Progenitor cell of endocrine pancreas (in vitro differentiated cells): Measurements from ENCODE around the gene SEMA3G. TPM values are rescaled to one million over a fixed set of nuclear protein-coding genes. Genes with fewer than 3 reads are reported as not detected.

Experiments used
- DNase-seq: peaks from one replicate; pipeline ENCODE4 v3.0.0; 2021; ENCODE audit warnings: low spot score; ENCODE audit not compliant: unreplicated experiment
- H3K27ac Mint-ChIP-seq: 2 replicates; pipeline ENCODE4 v1.8.0; 2021; ENCODE audit warnings: mild to moderate bottlenecking, moderate library complexity, mixed read lengths
- H3K27me3 Mint-ChIP-seq: 2 replicates; pipeline ENCODE4 v1.8.0; 2021; ENCODE audit warnings: mixed read lengths
- H3K36me3 Mint-ChIP-seq: 2 replicates; pipeline ENCODE4 v1.8.0; 2022; ENCODE audit warnings: mixed read lengths; ENCODE audit not compliant: insufficient read depth
- H3K4me1 Mint-ChIP-seq: 2 replicates; pipeline ENCODE4 v1.8.0; 2021; ENCODE audit warnings: low read depth, mixed read lengths
- H3K4me3 Mint-ChIP-seq: 2 replicates; pipeline ENCODE4 v1.8.0; 2021; ENCODE audit warnings: low read depth, mild to moderate bottlenecking, moderate library complexity, mixed read lengths
- H3K9me3 Mint-ChIP-seq: 2 replicates; pipeline ENCODE4 v1.8.0; 2021; ENCODE audit warnings: low read depth, mixed read lengths
- total RNA-seq: library from RNA; stranded (reverse); gene quantifications from 2 replicates; pipeline ENCODE4 v1.2.1, GENCODE V29; 2021
- TF ChIP-seq, protein P1 (sequence below): fragments of 200-600 bp; sonication (generic); IDR thresholded peaks from one replicate; pipeline ENCODE4 v1.5.0; 2021; ENCODE audit warnings: antibody characterized with exemption, mild to moderate bottlenecking; ENCODE audit not compliant: unreplicated experiment

SEMA3G gene
- total RNA-seq, 1 donor from 2014 or later = 0.79 TPM

DNA sequence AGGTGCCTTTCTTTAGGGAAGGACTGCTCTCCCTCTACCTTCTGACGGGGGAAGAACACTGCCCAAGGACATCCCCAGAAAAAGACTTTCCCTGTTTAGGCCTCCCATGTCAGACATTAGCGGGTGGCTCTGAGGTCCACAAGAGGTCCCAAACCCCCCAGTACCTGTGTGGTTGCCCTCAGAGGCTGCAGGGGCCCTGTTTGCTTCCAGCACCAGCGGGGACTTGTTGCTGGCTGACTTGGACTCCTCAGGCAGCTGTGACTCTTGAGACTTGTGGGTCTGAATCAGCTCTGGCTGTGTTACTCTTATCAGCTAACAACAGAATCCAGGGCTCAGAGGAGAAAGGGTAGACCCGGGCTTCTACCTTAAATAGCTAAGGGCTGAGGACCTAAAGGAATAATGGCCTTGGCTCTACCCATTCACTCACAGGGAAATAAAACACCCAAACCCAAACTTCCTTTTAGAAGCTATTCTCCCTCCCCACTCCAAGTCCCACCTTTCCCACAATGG lies 39.2 kb downstream of the SEMA3G start:
- peaks cover 11% of the 10 kb centered on the region for H3K4me1 Mint-ChIP-seq
- H3K27me3 Mint-ChIP-seq = no peaks in the 10 kb centered on the region
- no peak overlapping the region for H3K4me3 Mint-ChIP-seq
- no peak for DNase-seq
- peak overlapping the region; percentile 62 for H3K27ac Mint-ChIP-seq
- no peaks in the 10 kb centered on the region for H3K9me3 Mint-ChIP-seq
- H3K36me3 Mint-ChIP-seq = peaks cover 8% of the 10 kb centered on the region
- TF ChIP-seq, protein P1, sequence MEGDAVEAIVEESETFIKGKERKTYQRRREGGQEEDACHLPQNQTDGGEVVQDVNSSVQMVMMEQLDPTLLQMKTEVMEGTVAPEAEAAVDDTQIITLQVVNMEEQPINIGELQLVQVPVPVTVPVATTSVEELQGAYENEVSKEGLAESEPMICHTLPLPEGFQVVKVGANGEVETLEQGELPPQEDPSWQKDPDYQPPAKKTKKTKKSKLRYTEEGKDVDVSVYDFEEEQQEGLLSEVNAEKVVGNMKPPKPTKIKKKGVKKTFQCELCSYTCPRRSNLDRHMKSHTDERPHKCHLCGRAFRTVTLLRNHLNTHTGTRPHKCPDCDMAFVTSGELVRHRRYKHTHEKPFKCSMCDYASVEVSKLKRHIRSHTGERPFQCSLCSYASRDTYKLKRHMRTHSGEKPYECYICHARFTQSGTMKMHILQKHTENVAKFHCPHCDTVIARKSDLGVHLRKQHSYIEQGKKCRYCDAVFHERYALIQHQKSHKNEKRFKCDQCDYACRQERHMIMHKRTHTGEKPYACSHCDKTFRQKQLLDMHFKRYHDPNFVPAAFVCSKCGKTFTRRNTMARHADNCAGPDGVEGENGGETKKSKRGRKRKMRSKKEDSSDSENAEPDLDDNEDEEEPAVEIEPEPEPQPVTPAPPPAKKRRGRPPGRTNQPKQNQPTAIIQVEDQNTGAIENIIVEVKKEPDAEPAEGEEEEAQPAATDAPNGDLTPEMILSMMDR = no peak

DNA sequence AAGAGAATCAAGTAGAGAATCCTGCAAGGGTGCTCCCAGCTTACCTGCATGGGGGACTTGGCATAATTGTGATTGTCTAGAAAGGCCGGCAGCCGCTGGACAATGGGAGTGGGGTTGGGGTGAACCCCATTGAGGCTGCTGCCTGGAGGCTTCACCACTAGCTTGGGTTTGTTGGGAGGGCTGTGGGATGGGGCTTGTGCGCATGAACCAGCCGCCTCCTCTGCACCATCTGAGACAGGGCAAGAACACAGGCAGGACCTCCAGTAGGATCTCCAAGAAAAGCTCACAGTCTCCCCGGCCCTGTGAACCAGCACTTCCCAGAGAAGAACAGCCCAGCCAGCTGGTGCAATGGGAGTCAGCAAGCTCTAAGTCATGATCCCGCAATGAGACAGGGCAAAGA lies 39.8 kb downstream of the SEMA3G start:
- Mint-ChIP-seq H3K4me1 (peaks cover 11% of the 10 kb centered on the region), H3K27ac (no peak overlapping the region), H3K9me3 (no peaks in the 10 kb centered on the region), H3K4me3 (no peak overlapping the region), H3K27me3 (no peaks in the 10 kb centered on the region), H3K36me3 (peaks cover 8% of the 10 kb centered on the region)
- TF ChIP-seq, protein P1 = no peak
- no peak for DNase-seq

DNA sequence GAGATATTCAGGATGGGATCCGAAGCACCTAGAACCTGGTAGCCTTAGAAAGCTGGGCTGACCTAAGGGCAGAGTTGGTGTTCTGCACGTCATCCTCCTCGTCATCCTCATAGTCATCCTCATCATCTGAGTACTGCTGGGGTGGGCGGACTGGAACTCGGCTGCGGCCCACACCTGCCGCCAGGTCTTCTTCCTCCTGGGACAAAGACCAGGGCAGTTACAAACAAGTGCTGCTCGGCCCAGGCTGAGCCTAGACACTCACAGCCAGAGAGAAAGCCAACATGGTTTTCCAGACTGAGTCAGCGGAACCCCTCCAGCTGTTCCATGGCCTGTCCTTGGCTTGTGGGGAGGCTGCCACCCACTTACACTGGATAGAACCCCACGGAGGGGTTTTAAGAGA lies 40.5 kb downstream of the SEMA3G start:
- peaks cover 11% of the 10 kb centered on the region for H3K4me1 Mint-ChIP-seq
- H3K36me3 Mint-ChIP-seq = peaks cover 8% of the 10 kb centered on the region
- no peaks in the 10 kb centered on the region for H3K27me3 Mint-ChIP-seq
- TF ChIP-seq, protein P1 = no peak
- no peaks in the 10 kb centered on the region for H3K9me3 Mint-ChIP-seq
- no peak overlapping the region for H3K4me3 Mint-ChIP-seq
- peak overlapping the region; percentile 37 for H3K27ac Mint-ChIP-seq
- DNase-seq = no peak

DNA sequence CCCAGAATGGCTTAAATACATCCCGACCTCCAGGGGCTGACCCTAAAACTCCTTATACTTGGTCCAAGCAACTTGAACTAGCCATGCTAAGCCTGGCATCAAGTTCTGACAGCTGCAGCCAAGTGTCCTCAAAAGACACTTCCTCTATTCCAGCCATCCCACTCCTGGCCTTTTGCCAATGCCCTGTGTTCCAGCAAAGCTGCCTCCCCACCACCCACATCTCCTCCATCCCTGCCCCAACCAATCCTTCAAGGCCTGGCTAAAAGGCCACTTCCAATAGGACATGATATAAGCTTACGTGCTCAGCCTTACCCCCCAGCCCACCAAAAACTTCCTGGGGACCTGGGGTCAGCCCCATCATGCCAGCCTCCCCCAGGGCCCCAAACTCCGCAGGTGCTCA lies 40.9 kb downstream of the SEMA3G start:
- Mint-ChIP-seq H3K27ac (no peak overlapping the region), H3K27me3 (no peaks in the 10 kb centered on the region), H3K4me1 (peaks cover 7% of the 10 kb centered on the region), H3K36me3 (peaks cover 8% of the 10 kb centered on the region), H3K9me3 (no peaks in the 10 kb centered on the region), H3K4me3 (no peak overlapping the region)
- DNase-seq = no peak
- TF ChIP-seq, protein P1 = no peak

DNA sequence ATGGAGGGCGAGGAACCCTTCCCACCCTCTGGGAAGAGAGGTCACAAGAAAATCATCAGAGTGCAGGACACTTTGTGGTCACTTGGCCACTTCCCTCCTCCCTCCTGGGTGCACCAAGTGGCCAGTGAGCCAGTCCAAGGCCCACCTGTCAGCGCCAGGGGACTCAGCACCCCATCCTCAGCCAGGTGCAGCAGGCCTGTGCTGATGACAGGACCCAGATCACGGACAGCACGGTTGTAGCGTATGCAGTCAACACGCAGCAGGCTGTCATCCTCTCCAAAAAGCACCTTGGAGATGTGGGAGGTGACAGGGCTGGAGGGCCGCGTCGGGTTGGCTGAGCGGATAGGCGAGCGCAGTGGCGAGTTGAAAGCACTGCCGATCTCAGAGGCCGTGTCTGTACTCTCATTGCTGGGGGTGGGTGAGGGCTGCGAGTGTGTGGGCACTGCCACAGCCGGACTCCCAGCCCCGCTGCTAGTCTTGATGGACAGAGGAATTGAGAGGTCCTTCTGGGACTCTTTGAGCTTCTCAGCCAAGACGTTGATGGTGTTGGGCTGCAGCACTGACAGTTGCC lies 41.5 kb downstream of the SEMA3G start:
- Mint-ChIP-seq H3K36me3 (peaks cover 8% of the 10 kb centered on the region), H3K27me3 (no peaks in the 10 kb centered on the region), H3K27ac (no peak overlapping the region), H3K4me3 (no peak overlapping the region), H3K9me3 (no peaks in the 10 kb centered on the region), H3K4me1 (peaks cover 3% of the 10 kb centered on the region)
- DNase-seq = no peak
- TF ChIP-seq, protein P1 = no peak
